H1 (cell line): ENCODE data around the gene MIER1. TPM values are rescaled to one million over a fixed set of nuclear protein-coding genes. Genes with fewer than 3 reads are reported as not detected.

Source experiments
- CTCF ChIA-PET: fragments of 300-600 bp; sonication (Branson Sonifier 250); formaldehyde crosslinking; loops from one replicate; lab custom pipeline; 2021; ENCODE audit not compliant: partially characterized antibody; lab: Charles Lee
- POLR2A ChIA-PET: fragments of 300-600 bp; sonication (Branson Sonifier 250); formaldehyde crosslinking; loops from one replicate; lab custom pipeline; 2021; ENCODE audit warnings: inconsistent platforms; ENCODE audit not compliant: partially characterized antibody; lab: Charles Lee
- DNase-seq, 2 experiments: peaks; one replicate each; pipeline versions ENCODE4 v3.0.0 to v3.0.0-alpha.2; 2010 to 2022; ENCODE audit warnings: low spot score in 2 of 2, low read depth in 1 of 2, mixed read lengths in 1 of 2
- FAIRE-seq: peaks from 2 replicates; lab custom pipeline; 2011; peaks lifted over from hg19 to GRCh38; lab: Jason Lieb, UNC
- H2AFZ ChIP-seq: 2 replicates; pipeline ENCODE4 v1.8.1; 2012; ENCODE audit warnings: low read length, inconsistent platforms
- H2AK5ac ChIP-seq: 2 replicates; pipeline ENCODE4 v1.6.1; 2013; ENCODE audit warnings: low read depth, low read length
- H2BK120ac ChIP-seq: replicated peaks from 2 replicates; pipeline ENCODE3; 2013; ENCODE audit warnings: low read depth, low read length, inconsistent platforms
- H2BK12ac ChIP-seq: 2 replicates; pipeline ENCODE4 v1.6.1; 2013; ENCODE audit warnings: low read depth, low read length
- H2BK15ac ChIP-seq: 2 replicates; pipeline ENCODE4 v1.6.1; 2013; ENCODE audit warnings: low read length
- H2BK20ac ChIP-seq: 2 replicates; pipeline ENCODE4 v1.6.1; 2013; ENCODE audit warnings: low read length
- H2BK5ac ChIP-seq: 2 replicates; pipeline ENCODE4 v1.6.1; 2013; ENCODE audit warnings: low read depth, low read length
- H3K14ac ChIP-seq: 2 replicates; pipeline ENCODE4 v1.6.1; 2013; ENCODE audit warnings: inconsistent platforms; ENCODE audit not compliant: insufficient read length
- H3K18ac ChIP-seq: 2 replicates; pipeline ENCODE4 v1.6.1; 2013; ENCODE audit warnings: low read length; ENCODE audit errors: extremely low read depth
- H3K23ac ChIP-seq: 2 replicates; pipeline ENCODE4 v1.6.1; 2013; ENCODE audit warnings: inconsistent platforms; ENCODE audit not compliant: insufficient read length
- H3K23me2 ChIP-seq: 2 replicates; pipeline ENCODE4 v1.6.1; 2013; ENCODE audit warnings: low read depth, low read length
- H3K27ac ChIP-seq: 2 replicates; pipeline ENCODE4 v1.6.1; 2011; ENCODE audit warnings: low read depth, low read length, inconsistent platforms
- H3K27me3 ChIP-seq, 4 experiments: replicated peaks in 1 of 4; 1 replicate in 1 of 4; 2 replicates in 3 of 4; pipeline versions ENCODE4 v1.6.1 to v1.8.1; 2011 to 2013; ENCODE audit warnings: low read length in 3 of 4, mild to moderate bottlenecking in 3 of 4, inconsistent platforms in 2 of 4, mixed read lengths in 2 of 4, moderate library complexity in 1 of 4; ENCODE audit not compliant: control insufficient read depth in 3 of 4, insufficient read depth in 3 of 4; ENCODE audit errors: extremely low read depth in 1 of 4
- H3K36me3 ChIP-seq, 4 experiments: 2 replicates each; pipeline versions ENCODE4 v1.6.1 to v1.8.1; 2011 to 2013; ENCODE audit warnings: mild to moderate bottlenecking in 4 of 4, low read length in 3 of 4, moderate library complexity in 2 of 4, control low read depth in 1 of 4, inconsistent platforms in 1 of 4; ENCODE audit not compliant: insufficient read depth in 4 of 4, control insufficient read depth in 2 of 4
- H3K4ac ChIP-seq: replicated peaks from 2 replicates; pipeline ENCODE3; 2013; ENCODE audit warnings: low read length, low read depth, mixed read lengths, inconsistent platforms; ENCODE audit not compliant: insufficient read length
- H3K4me1 ChIP-seq, 4 experiments: replicated peaks in 1 of 4; 1 replicate in 1 of 4; 2 replicates in 3 of 4; pipeline versions ENCODE4 v1.6.1 to v1.8.1; 2011 to 2013; ENCODE audit warnings: low read length in 3 of 4, inconsistent platforms in 2 of 4, mixed read lengths in 1 of 4; ENCODE audit not compliant: insufficient read depth in 4 of 4, control insufficient read depth in 3 of 4
- H3K4me2 ChIP-seq, 2 experiments: 2 replicates each; pipeline versions ENCODE4 v1.6.1 to v1.8.1; 2011 to 2013; ENCODE audit warnings: low read depth in 2 of 2, low read length in 2 of 2, control low read depth in 1 of 2, inconsistent platforms in 1 of 2, mild to moderate bottlenecking in 1 of 2; ENCODE audit not compliant: insufficient read depth in 1 of 2
- H3K4me3 ChIP-seq, 4 experiments: fragments of 200-600, 300-600 bp in 1 of 4; sonication (generic), shearing (Covaris generic), sonication (Bioruptor Twin) in 1 of 4; 2 replicates each; pipeline versions ENCODE4 v1.5.1 to v1.8.1; 2011 to 2016; ENCODE audit warnings: low read length in 4 of 4, low read depth in 3 of 4, control low read depth in 2 of 4, inconsistent platforms in 2 of 4, mild to moderate bottlenecking in 2 of 4, mixed read lengths in 1 of 4, moderate library complexity in 1 of 4; ENCODE audit not compliant: insufficient read depth in 2 of 4; ENCODE audit errors: extremely low read depth in 1 of 4
- H3K56ac ChIP-seq: replicated peaks from 2 replicates; pipeline ENCODE3; 2013; ENCODE audit warnings: low read depth, mild to moderate bottlenecking, mixed read lengths, low read length, inconsistent platforms; ENCODE audit not compliant: insufficient read length
- H3K79me1 ChIP-seq: 2 replicates; pipeline ENCODE4 v1.6.1; 2013; ENCODE audit warnings: low read depth, low read length, control low read depth
- H3K79me2 ChIP-seq, 2 experiments: 2 replicates each; pipeline versions ENCODE4 v1.6.1 to v1.8.1; 2012 to 2013; ENCODE audit warnings: low read length in 2 of 2, mild to moderate bottlenecking in 2 of 2, inconsistent platforms in 1 of 2; ENCODE audit not compliant: insufficient read depth in 2 of 2, control insufficient read depth in 1 of 2
- H3K9ac ChIP-seq, 4 experiments: replicated peaks in 1 of 4; 1 replicate in 1 of 4; 2 replicates in 3 of 4; pipeline versions ENCODE4 v1.6.1 to v1.8.1; 2011 to 2013; ENCODE audit warnings: low read depth in 3 of 4, low read length in 3 of 4, control low read depth in 2 of 4, mild to moderate bottlenecking in 2 of 4, moderate library complexity in 2 of 4, inconsistent platforms in 1 of 4; ENCODE audit errors: extremely low read depth in 1 of 4
- H3K9me3 ChIP-seq, 2 experiments: 2 replicates each; pipeline versions ENCODE4 v1.6.1 to v1.8.1; 2012 to 2013; ENCODE audit warnings: mild to moderate bottlenecking in 2 of 2, moderate library complexity in 2 of 2, control low read depth in 1 of 2, inconsistent platforms in 1 of 2, low read depth in 1 of 2, low read length in 1 of 2, mixed read lengths in 1 of 2; ENCODE audit not compliant: insufficient read depth in 2 of 2
- H4K20me1 ChIP-seq, 2 experiments: replicated peaks in 1 of 2; 2 replicates each; pipeline versions ENCODE3 to v1.8.1; 2011 to 2013; ENCODE audit warnings: inconsistent platforms in 2 of 2, low read length in 2 of 2, mild to moderate bottlenecking in 1 of 2; ENCODE audit not compliant: insufficient read depth in 2 of 2, control insufficient read depth in 1 of 2
- H4K5ac ChIP-seq: 2 replicates; pipeline ENCODE4 v1.6.1; 2013; ENCODE audit warnings: low read length, low read depth, mixed read lengths, inconsistent platforms; ENCODE audit not compliant: insufficient read length
- H4K8ac ChIP-seq: 2 replicates; pipeline ENCODE4 v1.8.0; 2013; ENCODE audit warnings: mild to moderate bottlenecking, moderate library complexity, low read length, inconsistent platforms; ENCODE audit not compliant: insufficient read depth; ENCODE audit errors: extremely low read depth
- H4K91ac ChIP-seq: replicated peaks from 2 replicates; pipeline ENCODE3; 2013; ENCODE audit warnings: low read length, mixed read lengths, inconsistent platforms; ENCODE audit not compliant: insufficient read length
- CREB1 ChIP-seq: IDR thresholded peaks from 2 replicates; pipeline ENCODE4 v1.6.1; 2012; ENCODE audit warnings: inconsistent platforms
- HDAC2 ChIP-seq, 2 experiments: fragments of 300-600 bp in 1 of 2; sonication (generic) in 1 of 2; IDR thresholded peaks; 2 replicates each; pipeline ENCODE4 v1.6.1; 2011 to 2012; ENCODE audit warnings: low read depth in 2 of 2, low read length in 2 of 2, mild to moderate bottlenecking in 2 of 2, moderate library complexity in 2 of 2, borderline replicate concordance in 1 of 2, inconsistent platforms in 1 of 2
- SAP30 ChIP-seq: fragments of 300-600 bp; sonication (generic); IDR thresholded peaks from 2 replicates; pipeline ENCODE4 v1.7.1; 2012; ENCODE audit warnings: low read length, moderate library complexity, mild to moderate bottlenecking, inconsistent platforms; ENCODE audit not compliant: insufficient read depth, insufficient replicate concordance
- ZNF274 ChIP-seq: IDR thresholded peaks from 2 replicates; pipeline ENCODE4 v1.7.0; 2012; ENCODE audit warnings: low read length, borderline replicate concordance; ENCODE audit errors: extremely low read depth
- polyA plus RNA-seq, 7 experiments: library from polyadenylated mRNA; depleted of rRNA in 3 of 7; stranded (reverse) in 5 of 7; unstranded in 2 of 7; fragments of >200 nt in 5 of 7; fragments of 200-250 nt in 2 of 7; gene quantifications; 1 replicate in 5 of 7; 2 replicates in 1 of 7; 4 replicates in 1 of 7; pipeline versions ENCODE4 v1.2.1 to v1.2.3, GENCODE V29; 2011 to 2013; ENCODE audit warnings: missing spikeins in 2 of 7, mixed read lengths in 2 of 7
- total RNA-seq: library from RNA; stranded (reverse); fragmentation: NEBNext Ultra II Directional; extraction: Animal tissue kit (Norgen Biotek cat#: 25700); gene quantifications from 2 replicates; pipeline ENCODE4 v1.2.1, GENCODE V29; 2021

The MIER1 gene
- total and polyA plus RNA-seq, 2 of the 8 experiments (the other 6 are each of a cell fraction or from before 2014, with no cell fraction given), result 5.2 to 33.5 TPM

DNA sequence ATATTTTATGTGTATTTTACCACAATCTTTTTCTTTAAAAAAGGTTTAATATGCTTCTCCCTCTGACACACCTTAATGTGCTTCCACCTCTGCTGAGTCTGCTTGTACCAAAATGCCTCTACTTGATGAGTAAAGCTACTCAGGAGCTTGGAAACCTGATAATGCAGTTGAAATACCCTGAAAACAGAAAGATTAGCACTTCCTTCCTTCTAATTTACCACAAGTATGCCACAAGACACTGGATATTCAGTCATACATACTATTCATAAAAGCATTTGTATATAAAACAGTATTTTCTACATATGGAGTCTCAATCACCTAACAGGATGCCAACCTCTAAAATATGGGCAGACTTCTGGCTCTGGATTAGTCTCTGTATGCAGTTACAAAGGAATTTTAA is 74.2 kb downstream of the MIER1 start:
- POLR2A ChIA-PET, result no interaction called here
- CTCF ChIA-PET, result interaction anchor here (1.0 to 4.0 kb wide), 4 partner anchors 14 to 214 kb away, joined by 3 to 24 read pairs (median 4); no protein-coding TSS in a partner anchor
- no peak for TF ChIP-seq SAP30
- no peak for TF ChIP-seq ZNF274
- no peak for TF ChIP-seq CREB1
- TF ChIP-seq HDAC2 (IDR thresholded peaks at IDR 0.05; ENCODE audit: borderline replicate concordance in 1 of 2, low read depth in 2 of 2, low read length in 2 of 2), result no peak

More for the DNA sequence above, 74.2 kb downstream of the MIER1 start:
- H3K23me2 ChIP-seq, result no peaks in the 10 kb centered on the region
- no peaks in the 10 kb centered on the region for H3K79me2 ChIP-seq
- no peak overlapping the region for H2BK20ac ChIP-seq
- H2AK5ac ChIP-seq, result no peak overlapping the region
- no peak overlapping the region for H4K91ac ChIP-seq
- no peak overlapping the region for H3K4me3 ChIP-seq
- no peak overlapping the region for H3K9ac ChIP-seq
- H3K36me3 ChIP-seq, result peaks cover 0 to 3% (median 0%) of the 10 kb centered on the region in 4 experiments; a peak in 1 of 8 replicates
- H3K4ac ChIP-seq, result no peak overlapping the region
- H2BK120ac ChIP-seq, result no peak overlapping the region
- no peak overlapping the region for H3K4me2 ChIP-seq
- H3K56ac ChIP-seq, result no peak overlapping the region
- DNase-seq (no peak), FAIRE-seq (no peak)
- H3K27me3 ChIP-seq, result no peaks in the 10 kb centered on the region
- no peaks in the 10 kb centered on the region for H3K79me1 ChIP-seq
- no peak overlapping the region for H3K27ac ChIP-seq
- no peak overlapping the region for H2AFZ ChIP-seq
- no peak overlapping the region for H3K18ac ChIP-seq
- no peak overlapping the region for H3K23ac ChIP-seq
- H2BK12ac ChIP-seq, result no peak overlapping the region
- no peak overlapping the region for H3K14ac ChIP-seq
- H2BK5ac ChIP-seq, result no peak overlapping the region
- no peak overlapping the region for H4K5ac ChIP-seq
- no peaks in the 10 kb centered on the region for H3K9me3 ChIP-seq
- no peak overlapping the region for H4K8ac ChIP-seq
- H4K20me1 ChIP-seq, result no peaks in the 10 kb centered on the region
- H2BK15ac ChIP-seq, result no peak overlapping the region
- no peaks in the 10 kb centered on the region for H3K4me1 ChIP-seq
